ENCODE measurements around the gene EIF3B. TPM values are rescaled to one million over a fixed set of nuclear protein-coding genes. Genes with fewer than 3 reads are reported as not detected.
"Not testable (repeated sequence)": the region's sequence is repeated elsewhere in the genome, so short reads cannot be mapped to it uniquely, and the experiment has no call there.

The EIF3B gene
- total RNA-seq, 2 experiments from 2014 or later = 166 to 167 TPM

DNA sequence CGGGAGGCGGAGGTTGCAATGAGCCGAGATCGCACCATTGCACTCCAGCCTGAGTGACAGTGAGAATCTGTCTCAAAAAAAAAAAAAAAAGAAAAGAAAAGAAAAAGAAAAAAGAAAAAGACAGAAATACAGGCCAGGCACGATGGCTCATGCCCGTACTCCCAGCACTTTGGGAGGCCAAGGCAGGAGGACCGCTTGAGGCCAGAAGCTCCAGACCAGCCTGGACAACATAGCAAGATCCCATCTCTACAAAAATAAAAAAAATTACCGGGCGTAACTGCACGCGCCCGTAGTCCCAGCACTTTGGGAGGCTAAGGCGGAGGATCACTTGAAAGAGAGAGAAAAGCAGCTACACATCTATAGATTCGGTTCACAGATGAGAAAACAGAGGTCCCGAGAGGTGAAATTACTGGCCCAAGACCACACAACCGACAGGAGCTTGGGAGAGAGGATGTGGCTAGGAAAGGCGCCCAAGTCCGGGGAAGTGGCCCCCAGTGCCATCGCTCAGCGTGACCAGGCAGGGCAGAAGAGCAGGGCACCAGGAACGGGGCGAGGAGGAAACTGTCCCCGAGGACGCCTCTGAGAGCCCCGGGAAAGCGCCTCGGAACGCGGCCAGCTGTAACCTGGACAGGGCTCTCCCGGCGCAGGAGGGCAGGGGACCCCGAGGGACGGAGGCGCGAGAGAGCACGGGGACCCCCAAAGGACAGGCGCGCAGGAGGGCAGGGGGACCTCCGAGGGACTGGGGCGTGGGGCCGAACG is 41.0 kb upstream of the EIF3B start:
- H3K4me3 ChIP-seq (ENCODE audit: low read length) = peak overlapping the region; percentile 84
- CTCF ChIA-PET = no interaction called here
- ATAC-seq (ENCODE audit: poor library complexity) = no peak

GRCh38 chr7:2314209-2314955 is 40.2 kb upstream of the EIF3B start, which contains the start of gene SNX8:
Gene SNX8, minus strand, starts transcription at chr7:2314441. Its CDS starts 20 bp downstream, at chr7:2314421.
- intact Hi-C loops (cut with DNase I, micrococcal nuclease) = loop anchor here (1.0 to 5.0 kb wide), 4 partner anchors 40 to 208 kb away; partner anchors contain the start of genes EIF3B (in 2 of the 2) and CHST12 (in 1 of the 2)
- Histone ChIP-seq H3K36me3 (ENCODE audit: insufficient read depth, low read length) (no peaks in the 10 kb centered on the region), H3K27ac (ENCODE audit: low read depth in 1 of 2, low read length in 2 of 2) (peak within 1 kb of the TSS; percentile 13 to 48), H3K9me3 (ENCODE audit: control insufficient read depth in 1 of 2, insufficient read depth in 1 of 2, low read length in 2 of 2) (no peaks in the 10 kb centered on the region), H3K27me3 (ENCODE audit: control insufficient read depth in 1 of 2, insufficient read depth in 2 of 2, low read length in 2 of 2) (no peaks in the 10 kb centered on the region), H3K4me1 (ENCODE audit: insufficient read depth, low read length) (peaks cover 18% of the 10 kb centered on the region), H3K4me3 (ENCODE audit: low read length) (peak within 1 kb of the TSS; percentile 84)
- DNase-seq (peak; percentile 93 to 99 (median 96)), ATAC-seq (ENCODE audit: poor library complexity) (peak; percentile 83)
- peaks cover 9% of the 10 kb centered on the region for H3K4me1 Mint-ChIP-seq (ENCODE audit: low read depth)
- CTCF ChIA-PET = no interaction called here
- H3K27me3 Mint-ChIP-seq = no peaks in the 10 kb centered on the region
- POLR2A ChIA-PET = interaction anchor here (0.8 to 1.4 kb wide), 3 partner anchors 8 to 73 kb away, joined by 3 to 5 read pairs (median 3); partner anchors contain the start of genes EIF3B, MRM2 and NUDT1
- H3K9me3 Mint-ChIP-seq = no peaks in the 10 kb centered on the region
- no peaks in the 10 kb centered on the region for H3K36me3 Mint-ChIP-seq (ENCODE audit: low read depth)
- H3K27ac Mint-ChIP-seq = peak within 1 kb of the TSS; percentile 45
- H3K4me3 Mint-ChIP-seq = peak within 1 kb of the TSS; percentile 94
- TF ChIP-seq, protein P1, sequence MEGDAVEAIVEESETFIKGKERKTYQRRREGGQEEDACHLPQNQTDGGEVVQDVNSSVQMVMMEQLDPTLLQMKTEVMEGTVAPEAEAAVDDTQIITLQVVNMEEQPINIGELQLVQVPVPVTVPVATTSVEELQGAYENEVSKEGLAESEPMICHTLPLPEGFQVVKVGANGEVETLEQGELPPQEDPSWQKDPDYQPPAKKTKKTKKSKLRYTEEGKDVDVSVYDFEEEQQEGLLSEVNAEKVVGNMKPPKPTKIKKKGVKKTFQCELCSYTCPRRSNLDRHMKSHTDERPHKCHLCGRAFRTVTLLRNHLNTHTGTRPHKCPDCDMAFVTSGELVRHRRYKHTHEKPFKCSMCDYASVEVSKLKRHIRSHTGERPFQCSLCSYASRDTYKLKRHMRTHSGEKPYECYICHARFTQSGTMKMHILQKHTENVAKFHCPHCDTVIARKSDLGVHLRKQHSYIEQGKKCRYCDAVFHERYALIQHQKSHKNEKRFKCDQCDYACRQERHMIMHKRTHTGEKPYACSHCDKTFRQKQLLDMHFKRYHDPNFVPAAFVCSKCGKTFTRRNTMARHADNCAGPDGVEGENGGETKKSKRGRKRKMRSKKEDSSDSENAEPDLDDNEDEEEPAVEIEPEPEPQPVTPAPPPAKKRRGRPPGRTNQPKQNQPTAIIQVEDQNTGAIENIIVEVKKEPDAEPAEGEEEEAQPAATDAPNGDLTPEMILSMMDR (IDR thresholded peaks at IDR 0.05) = no peak

More for the DNA sequence above, 41.0 kb upstream of the EIF3B start:
- Histone ChIP-seq H3K36me3 (ENCODE audit: insufficient read depth, low read length) (no peaks in the 10 kb centered on the region), H3K9me3 (ENCODE audit: control insufficient read depth in 1 of 2, insufficient read depth in 1 of 2, low read length in 2 of 2) (no peaks in the 10 kb centered on the region), H3K27me3 (ENCODE audit: control insufficient read depth in 1 of 2, insufficient read depth in 2 of 2, low read length in 2 of 2) (no peaks in the 10 kb centered on the region), H3K4me1 (ENCODE audit: insufficient read depth, low read length) (peaks cover 18% of the 10 kb centered on the region), H3K27ac (ENCODE audit: low read depth in 1 of 2, low read length in 2 of 2) (peak overlapping the region in 1 of 2 donors; percentile 48)
- peak overlapping the region; percentile 94 for H3K4me3 Mint-ChIP-seq
- no peaks in the 10 kb centered on the region for H3K36me3 Mint-ChIP-seq (ENCODE audit: low read depth)
- no peaks in the 10 kb centered on the region for H3K27me3 Mint-ChIP-seq
- H3K27ac Mint-ChIP-seq = peak overlapping the region; percentile 45
- peaks cover 9% of the 10 kb centered on the region for H3K4me1 Mint-ChIP-seq (ENCODE audit: low read depth)
- H3K9me3 Mint-ChIP-seq = no peaks in the 10 kb centered on the region
- intact Hi-C loops (cut with DNase I, micrococcal nuclease) = loop anchor here (1.0 to 5.0 kb wide), 6 partner anchors 41 to 317 kb away; partner anchors contain the start of genes EIF3B (in 2 of the 2), CHST12 (in 1 of the 2), MAD1L1 (in 1 of the 2) and TTYH3 (in 1 of the 2)
- TF ChIP-seq, protein P1 (IDR thresholded peaks at IDR 0.05) = no peak
- peak in 1 of 14 experiments; percentile 11 for DNase-seq
- POLR2A ChIA-PET = interaction anchor here (0.7 to 1.4 kb wide), 4 partner anchors 9 to 72 kb away, joined by 3 to 5 read pairs (median 4); partner anchors contain the start of genes EIF3B, MRM2 and NUDT1

DNA sequence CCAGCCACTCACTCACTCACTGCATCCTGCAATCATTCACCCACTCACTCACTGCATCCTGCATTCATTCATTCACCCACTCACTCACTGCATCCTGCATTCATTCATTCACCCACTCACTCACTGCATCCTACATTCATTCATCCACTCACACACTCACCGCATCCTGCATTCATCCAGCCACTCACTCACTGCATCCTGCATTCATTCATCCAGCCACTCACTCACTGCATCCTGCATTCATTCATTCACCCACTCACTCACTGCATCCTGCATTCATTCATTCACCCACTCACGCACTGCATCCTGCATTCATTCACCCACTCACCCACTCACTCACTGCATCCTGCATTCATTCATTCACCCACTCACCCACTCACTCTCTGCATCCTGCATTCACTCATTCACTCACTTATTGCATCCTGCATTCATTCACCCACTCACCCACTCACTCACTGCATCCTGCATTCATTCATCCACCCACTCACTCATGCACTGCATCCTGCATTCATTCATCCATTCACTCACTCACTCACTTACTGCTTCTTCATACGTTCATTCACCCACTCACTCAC is 39.6 kb upstream of the EIF3B start:
- H3K4me1 ChIP-seq (ENCODE audit: insufficient read depth, low read length) = peaks cover 18% of the 10 kb centered on the region
- H3K27ac ChIP-seq (ENCODE audit: low read depth in 1 of 2, low read length in 2 of 2) = peak overlapping the region in 1 of 2 donors; percentile 13
- H3K9me3 ChIP-seq (ENCODE audit: control insufficient read depth in 1 of 2, insufficient read depth in 1 of 2, low read length in 2 of 2); H3K9me3 Mint-ChIP-seq; H3K36me3 Mint-ChIP-seq (ENCODE audit: low read depth); H3K4me1 Mint-ChIP-seq (ENCODE audit: low read depth); H3K27ac Mint-ChIP-seq; H3K27me3 ChIP-seq (ENCODE audit: control insufficient read depth in 1 of 2, insufficient read depth in 2 of 2, low read length in 2 of 2); ATAC-seq (ENCODE audit: poor library complexity); H3K36me3 ChIP-seq (ENCODE audit: insufficient read depth, low read length); H3K27me3 Mint-ChIP-seq; POLR2A ChIA-PET; H3K4me3 Mint-ChIP-seq; CTCF ChIA-PET; DNase-seq: not testable (repeated sequence)
- H3K4me3 ChIP-seq (ENCODE audit: low read length) = peak overlapping the region; percentile 53
- intact Hi-C loops (cut with DNase I, micrococcal nuclease) = loop anchor here (1.0 to 5.0 kb wide), 4 partner anchors 39 to 207 kb away; partner anchors contain the start of genes EIF3B (in 2 of the 2) and CHST12 (in 1 of the 2)

All from CD4-positive, alpha-beta T cell (primary cell).